HepG2 (cell line): Measurements from ENCODE around the gene SUCLG1. TPM values are rescaled to one million over a fixed set of nuclear protein-coding genes. Genes with fewer than 3 reads are reported as not detected.

Source experiments
- ATAC-seq: fragments of 200-7000 bp; cut with Tn5 transposase; 3 replicates; pipeline ENCODE4 v1.9.1; 2020; ENCODE audit warnings: mild to moderate bottlenecking, moderate library complexity
- BruUV-seq: library from RNA; stranded (reverse); fragments of 400-500 nt; replicated peaks from 2 replicates; lab custom pipeline; 2021; lab: Mats Ljungman, UMichigan
- CTCF ChIA-PET: fragments of 300-600 bp; formaldehyde crosslinking; extraction: SDS; loops from one replicate; lab custom pipeline; 2021; ENCODE audit warnings: low total read pairs, inconsistent platforms, low intra/inter-chr PET ratio; lab: Yijun Ruan, JAX
- POLR2A ChIA-PET: fragments of 350-600 bp; sonication (Branson Sonifier 250); formaldehyde crosslinking; loops from one replicate; lab custom pipeline; 2020; ENCODE audit warnings: antibody characterized with exemption, inconsistent platforms; lab: Yijun Ruan, JAX
- DNase-seq: peaks from one replicate; pipeline ENCODE4 v3.0.0-alpha.2; 2015; ENCODE audit warnings: low spot score
- FAIRE-seq: peaks from 3 replicates; lab custom pipeline; 2011; peaks lifted over from hg19 to GRCh38; lab: Jason Lieb, UNC
- H2AFZ ChIP-seq: one replicate; pipeline ENCODE4 v1.6.1; 2011; ENCODE audit warnings: low read length, inconsistent platforms
- H3K27ac ChIP-seq: fragments of 300-600 bp; 3 replicates; pipeline ENCODE4 v1.8.0; 2011; ENCODE audit warnings: mixed run types, mild to moderate bottlenecking, mixed read lengths, low read length, inconsistent platforms; ENCODE audit not compliant: insufficient read depth; ENCODE audit errors: extremely low read length
- H3K27me3 ChIP-seq, 2 experiments: fragments of 200-600 bp in 1 of 2; 2 replicates in 1 of 2; 3 replicates in 1 of 2; pipeline versions ENCODE4 v1.6.0 to v1.8.0; 2011; ENCODE audit warnings: low read length in 2 of 2, mild to moderate bottlenecking in 2 of 2, moderate library complexity in 2 of 2, inconsistent platforms in 1 of 2; ENCODE audit not compliant: insufficient read depth in 2 of 2, control insufficient read depth in 1 of 2
- H3K36me3 ChIP-seq, 2 experiments: fragments of 200-600 bp in 1 of 2; replicated peaks in 1 of 2; 2 replicates in 1 of 2; 3 replicates in 1 of 2; pipeline versions ENCODE4 v1.5.1 to v1.8.0; 2011; ENCODE audit warnings: low read length in 2 of 2, inconsistent platforms in 1 of 2; ENCODE audit not compliant: insufficient read depth in 2 of 2, control insufficient read depth in 1 of 2
- H3K4me1 ChIP-seq: 2 replicates; pipeline ENCODE4 v1.5.1; 2012; ENCODE audit warnings: low read length, inconsistent platforms; ENCODE audit not compliant: insufficient read depth
- H3K4me2 ChIP-seq: 2 replicates; pipeline ENCODE4 v1.6.0; 2011; ENCODE audit warnings: low read depth, low read length, inconsistent platforms
- H3K4me3 ChIP-seq, 3 experiments: fragments of 200-600 bp in 1 of 3; sonication (generic), shearing (Covaris generic) in 1 of 3; replicated peaks in 1 of 3; 2 replicates each; pipeline ENCODE4 v1.5.1; 2011 to 2016; ENCODE audit warnings: low read length in 3 of 3, inconsistent platforms in 2 of 3, low read depth in 2 of 3, mild to moderate bottlenecking in 2 of 3, control low read depth in 1 of 3, mixed read lengths in 1 of 3; ENCODE audit not compliant: insufficient read depth in 1 of 3
- H3K79me2 ChIP-seq: one replicate; pipeline ENCODE4 v1.6.1; 2011; ENCODE audit warnings: low read length, inconsistent platforms; ENCODE audit not compliant: insufficient read depth
- H3K9ac ChIP-seq: 2 replicates; pipeline ENCODE4 v1.6.0; 2011; ENCODE audit warnings: mild to moderate bottlenecking, low read depth, low read length, inconsistent platforms; ENCODE audit not compliant: insufficient read depth
- H3K9me3 ChIP-seq: 2 replicates; pipeline ENCODE4 v1.5.1; 2012; ENCODE audit warnings: mild to moderate bottlenecking, low read length
- H4K20me1 ChIP-seq: 2 replicates; pipeline ENCODE4 v1.6.0; 2011; ENCODE audit warnings: inconsistent platforms, mild to moderate bottlenecking, low read length, moderate library complexity; ENCODE audit not compliant: insufficient read depth
- ATF7-NPFF ChIP-seq: sonication (generic); formaldehyde crosslinking; IDR thresholded peaks from 2 replicates; pipeline ENCODE4 v1.8.1; 2023; ENCODE audit warnings: mild to moderate bottlenecking, low read depth, missing genetic modification reagents, moderate library complexity
- FOXA3 ChIP-seq: IDR thresholded peaks from 2 replicates; pipeline ENCODE4 v1.6.1; 2016; ENCODE audit warnings: missing genetic modification reagents, missing compliant biosample characterization
- FOXO1 ChIP-seq: sonication (generic); formaldehyde crosslinking; IDR thresholded peaks from 2 replicates; pipeline ENCODE4 v1.4.0; 2020; ENCODE audit warnings: missing genetic modification reagents
- HNRNPLL ChIP-seq: fragments of 200-400 bp; formaldehyde crosslinking; IDR thresholded peaks from 2 replicates; pipeline ENCODE4 v1.6.1; 2017; ENCODE audit warnings: mild to moderate bottlenecking, low read depth, low read length; ENCODE audit not compliant: poor library complexity, severe bottlenecking
- MAFF ChIP-seq: IDR thresholded peaks from 2 replicates; pipeline ENCODE4 v1.6.1; 2011; ENCODE audit warnings: low read depth, low read length, improper control_type of control experiment
- NRL ChIP-seq: sonication (generic); formaldehyde crosslinking; IDR thresholded peaks from 2 replicates; pipeline ENCODE4 v1.5.0; 2020; ENCODE audit warnings: missing genetic modification reagents, mild to moderate bottlenecking, moderate library complexity, borderline replicate concordance
- RBM39 ChIP-seq: fragments of 200-400 bp; formaldehyde crosslinking; IDR thresholded peaks from one replicate; pipeline ENCODE4 v1.6.1; 2018; ENCODE audit warnings: antibody characterized with exemption, mild to moderate bottlenecking, low read depth, low read length; ENCODE audit not compliant: poor library complexity, severe bottlenecking
- REPIN1 ChIP-seq: sonication (generic); formaldehyde crosslinking; IDR thresholded peaks from 2 replicates; pipeline ENCODE4 v1.8.0; 2022; ENCODE audit warnings: missing genetic modification reagents, low read depth, mild to moderate bottlenecking, borderline replicate concordance
- SOX13 ChIP-seq, 3 experiments: fragments of 450-650 bp in 1 of 3; sonication (generic) in 1 of 3; formaldehyde crosslinking in 1 of 3; IDR thresholded peaks in 2 of 3; conservative IDR thresholded peaks in 1 of 3; 2 replicates each; pipeline versions ENCODE4 v1.5.0 to v1.6.1; 2016 to 2020; ENCODE audit warnings: antibody characterized with exemption in 1 of 3, mild to moderate bottlenecking in 1 of 3, missing compliant biosample characterization in 1 of 3, missing genetic modification reagents in 1 of 3, moderate library complexity in 1 of 3
- TRIM24 ChIP-seq: sonication (generic); formaldehyde crosslinking; IDR thresholded peaks from 2 replicates; pipeline ENCODE4 v1.8.0; 2022; ENCODE audit warnings: mild to moderate bottlenecking, missing genetic modification reagents
- ZBTB3 ChIP-seq: sonication (generic); formaldehyde crosslinking; IDR thresholded peaks from 2 replicates; pipeline ENCODE4 v1.4.0; 2020; ENCODE audit warnings: low read depth, mild to moderate bottlenecking, moderate library complexity, missing genetic modification reagents, borderline replicate concordance
- ZNF558 ChIP-seq: sonication (generic); formaldehyde crosslinking; IDR thresholded peaks from 2 replicates; pipeline ENCODE4 v1.9.0; 2022; ENCODE audit warnings: mild to moderate bottlenecking, missing genetic modification reagents, borderline replicate concordance
- ZNF567 ChIP-seq: sonication (generic); formaldehyde crosslinking; IDR thresholded peaks from 2 replicates; pipeline ENCODE4 v1.8.1; 2023; ENCODE audit warnings: mild to moderate bottlenecking, missing genetic modification reagents, borderline replicate concordance
- in situ Hi-C: cut with HindIII; loops from 2 replicates; pipeline ENCODE4 v1.10.0; 2017; ENCODE audit warnings: low pct_unique_long_range_greater_than_20kb; ENCODE audit not compliant: extremely low pct_ligation_motif_present
- intact Hi-C: fragments of 100-400 bp; cut with micrococcal nuclease; formaldehyde crosslinking; loops from one replicate; pipeline ENCODE4 v1.10.0; 2022; ENCODE audit not compliant: unreplicated experiment
- polyA plus RNA-seq, 8 experiments: library from polyadenylated mRNA; depleted of rRNA in 3 of 8; stranded (reverse) in 7 of 8; unstranded in 1 of 8; fragments of >200 nt; fragmentation: Illumina TruSeq in 4 of 8; extraction: Trizol in 4 of 8; gene quantifications; 2 replicates each; pipeline versions ENCODE4 v1.2.1 to v1.2.3, GENCODE V29; 2011 to 2016; ENCODE audit warnings: low read depth in 4 of 8, missing spikeins in 1 of 8, mixed read lengths in 1 of 8; ENCODE audit not compliant: insufficient read depth in 1 of 8
- total RNA-seq, 5 experiments: library from RNA; depleted of rRNA; stranded (reverse); fragments of >200 nt; fragmentation: Illumina TruSeq; extraction: Trizol; gene quantifications; 2 replicates each; pipeline ENCODE4 v1.2.3, GENCODE V29; 2016; ENCODE audit warnings: low read depth in 1 of 5
- TF ChIP-seq, protein P1 (sequence below): IDR thresholded peaks from 2 replicates; pipeline ENCODE4 v1.6.1; 2016; ENCODE audit warnings: mild to moderate bottlenecking, missing biosample characterization, missing genetic modification reagents
- TF ChIP-seq, protein P2 (sequence below): sonication (generic); formaldehyde crosslinking; IDR thresholded peaks from 2 replicates; pipeline ENCODE4 v1.5.0; 2020; ENCODE audit warnings: missing genetic modification reagents, mild to moderate bottlenecking, borderline replicate concordance
- TF ChIP-seq, protein P3 (sequence below): sonication (generic); formaldehyde crosslinking; IDR thresholded peaks from 2 replicates; pipeline ENCODE4 v1.8.0; 2022; ENCODE audit warnings: low read depth, missing genetic modification reagents

The SUCLG1 gene
- total and polyA plus RNA-seq, 2 of the 13 experiments (the other 11 are each of a cell fraction or from before 2014, with no cell fraction given) = 58.7 to 121 TPM

DNA sequence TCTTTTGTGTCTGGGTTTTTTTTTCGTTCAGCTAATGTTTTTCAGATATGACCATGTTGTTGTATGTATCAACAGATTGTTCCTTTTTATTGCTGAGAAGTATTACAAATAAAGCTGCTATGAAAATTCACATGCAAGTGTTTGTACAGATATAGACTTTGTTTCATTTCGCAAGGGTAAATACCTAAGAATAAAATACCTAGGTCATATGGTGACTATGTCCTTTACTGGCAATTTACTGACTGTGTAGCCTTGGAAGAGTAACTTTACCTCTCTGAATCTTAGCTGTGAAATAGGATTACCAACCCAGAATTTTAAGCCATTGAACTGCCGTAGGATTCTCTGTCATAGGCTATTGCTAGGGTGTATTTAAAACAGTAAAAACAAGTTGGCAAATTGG lies 38.2 kb upstream of the SUCLG1 start (continued):
- TF ChIP-seq, protein P1, sequence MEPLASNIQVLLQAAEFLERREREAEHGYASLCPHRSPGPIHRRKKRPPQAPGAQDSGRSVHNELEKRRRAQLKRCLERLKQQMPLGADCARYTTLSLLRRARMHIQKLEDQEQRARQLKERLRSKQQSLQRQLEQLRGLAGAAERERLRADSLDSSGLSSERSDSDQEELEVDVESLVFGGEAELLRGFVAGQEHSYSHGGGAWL (CRISPR knock-in tag) = no peak
- no peak for TF ChIP-seq MAFF

DNA sequence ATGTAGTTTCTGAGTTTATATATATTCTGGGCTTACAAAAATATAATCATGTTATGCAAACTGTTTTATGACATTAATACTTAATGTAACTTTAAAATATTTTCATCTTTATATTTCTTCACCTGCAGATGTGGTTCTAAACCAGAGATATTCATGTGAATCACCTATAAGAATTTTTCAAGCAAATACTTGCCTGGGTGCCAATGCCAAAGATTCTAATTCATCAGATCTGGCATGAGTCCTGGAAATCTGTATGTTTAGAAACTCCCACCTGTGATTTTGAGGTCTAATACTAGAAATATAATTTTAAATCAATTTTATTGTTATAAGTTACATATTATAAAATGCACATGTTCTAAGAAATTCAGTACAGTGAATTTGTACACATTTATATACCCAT lies 37.3 kb upstream of the SUCLG1 start:
- H3K36me3 ChIP-seq = no peaks in the 10 kb centered on the region
- no peak for FAIRE-seq
- ChIA-PET POLR2A (no interaction called here), CTCF (interaction anchor here (1.3 to 4.3 kb wide), 4 partner anchors 134 to 429 kb away, joined by 4 to 69 read pairs (median 16); partner anchors contain the start of gene TRABD2A)
- TF ChIP-seq, protein P2, sequence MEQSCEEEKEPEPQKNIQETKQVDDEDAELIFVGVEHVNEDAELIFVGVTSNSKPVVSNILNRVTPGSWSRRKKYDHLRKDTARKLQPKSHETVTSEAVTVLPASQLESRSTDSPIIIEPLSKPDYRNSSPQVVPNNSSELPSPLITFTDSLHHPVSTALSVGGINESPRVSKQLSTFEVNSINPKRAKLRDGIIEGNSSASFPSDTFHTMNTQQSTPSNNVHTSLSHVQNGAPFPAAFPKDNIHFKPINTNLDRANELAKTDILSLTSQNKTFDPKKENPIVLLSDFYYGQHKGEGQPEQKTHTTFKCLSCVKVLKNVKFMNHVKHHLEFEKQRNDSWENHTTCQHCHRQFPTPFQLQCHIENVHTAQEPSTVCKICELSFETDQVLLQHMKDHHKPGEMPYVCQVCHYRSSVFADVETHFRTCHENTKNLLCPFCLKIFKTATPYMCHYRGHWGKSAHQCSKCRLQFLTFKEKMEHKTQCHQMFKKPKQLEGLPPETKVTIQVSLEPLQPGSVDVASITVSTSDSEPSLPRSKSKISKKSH (CRISPR knock-in tag) = no peak
- no peak for TF ChIP-seq FOXO1 (CRISPR knock-in tag)
- TF ChIP-seq ZBTB3 = no peak
- no peak for TF ChIP-seq ZNF558 (CRISPR knock-in tag)
- no peak for TF ChIP-seq NRL (CRISPR knock-in tag)
- no peak for TF ChIP-seq REPIN1 (CRISPR knock-in tag)
- TF ChIP-seq TRIM24 (CRISPR knock-in tag) = no peak
- no peak for TF ChIP-seq ZNF567 (CRISPR knock-in tag)
- TF ChIP-seq, protein P3, sequence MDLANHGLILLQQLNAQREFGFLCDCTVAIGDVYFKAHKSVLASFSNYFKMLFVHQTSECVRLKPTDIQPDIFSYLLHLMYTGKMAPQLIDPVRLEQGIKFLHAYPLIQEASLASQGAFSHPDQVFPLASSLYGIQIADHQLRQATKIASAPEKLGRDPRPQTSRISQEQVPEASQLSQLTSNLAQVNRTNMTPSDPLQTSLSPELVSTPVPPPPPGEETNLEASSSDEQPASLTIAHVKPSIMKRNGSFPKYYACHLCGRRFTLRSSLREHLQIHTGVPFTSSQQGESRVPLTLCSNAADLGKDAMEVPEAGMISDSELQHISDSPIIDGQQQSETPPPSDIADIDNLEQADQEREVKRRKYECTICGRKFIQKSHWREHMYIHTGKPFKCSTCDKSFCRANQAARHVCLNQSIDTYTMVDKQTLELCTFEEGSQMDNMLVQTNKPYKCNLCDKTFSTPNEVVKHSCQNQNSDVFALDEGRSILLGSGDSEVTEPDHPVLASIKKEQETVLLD (CRISPR knock-in tag) = no peak
- no peak for TF ChIP-seq SOX13 (IDR thresholded peaks at IDR 0.05)
- no peak for TF ChIP-seq SOX13 (CRISPR knock-in tag; conservative IDR thresholded peaks at IDR 0.05 in 1 of 2, IDR thresholded peaks at IDR 0.05 in 1 of 2)
- no peak for TF ChIP-seq HNRNPLL
- no peak for TF ChIP-seq ATF7-NPFF (CRISPR knock-in tag)
- TF ChIP-seq FOXA3 (CRISPR knock-in tag) = no peak
- no peak for TF ChIP-seq RBM39
- no TSS peak for BruUV-seq
- intact Hi-C loops = loop anchor here (5.0 kb wide), 1 partner anchor 371 kb away; no protein-coding TSS in a partner anchor
- no peak for ATAC-seq
- no peak overlapping the region for H2AFZ ChIP-seq
- no peak overlapping the region for H3K27ac ChIP-seq
- H3K4me1 ChIP-seq = peaks cover 5% of the 10 kb centered on the region; the same call in 1 of the 2 replicates
- H3K9ac ChIP-seq = no peak overlapping the region
- in situ Hi-C loops = loop anchor here (5.0 kb wide), 1 partner anchor 136 kb away; no protein-coding TSS in a partner anchor
- no peak overlapping the region for H3K4me3 ChIP-seq
- H4K20me1 ChIP-seq = no peaks in the 10 kb centered on the region
- DNase-seq = no peak
- no peak overlapping the region for H3K4me2 ChIP-seq
- H3K27me3 ChIP-seq = no peaks in the 10 kb centered on the region
- no peaks in the 10 kb centered on the region for H3K9me3 ChIP-seq
- H3K79me2 ChIP-seq = no peaks in the 10 kb centered on the region
